ENCODE data around the gene CYREN. TPM values are rescaled to one million over a fixed set of nuclear protein-coding genes. Genes with fewer than 3 reads are reported as not detected.
"Not testable (repeated sequence)": the region's sequence is repeated elsewhere in the genome, so short reads cannot be mapped to it uniquely, and the experiment has no call there.

CYREN gene
- total RNA-seq, 1 experiment from 2014 or later = 70.5 TPM

DNA sequence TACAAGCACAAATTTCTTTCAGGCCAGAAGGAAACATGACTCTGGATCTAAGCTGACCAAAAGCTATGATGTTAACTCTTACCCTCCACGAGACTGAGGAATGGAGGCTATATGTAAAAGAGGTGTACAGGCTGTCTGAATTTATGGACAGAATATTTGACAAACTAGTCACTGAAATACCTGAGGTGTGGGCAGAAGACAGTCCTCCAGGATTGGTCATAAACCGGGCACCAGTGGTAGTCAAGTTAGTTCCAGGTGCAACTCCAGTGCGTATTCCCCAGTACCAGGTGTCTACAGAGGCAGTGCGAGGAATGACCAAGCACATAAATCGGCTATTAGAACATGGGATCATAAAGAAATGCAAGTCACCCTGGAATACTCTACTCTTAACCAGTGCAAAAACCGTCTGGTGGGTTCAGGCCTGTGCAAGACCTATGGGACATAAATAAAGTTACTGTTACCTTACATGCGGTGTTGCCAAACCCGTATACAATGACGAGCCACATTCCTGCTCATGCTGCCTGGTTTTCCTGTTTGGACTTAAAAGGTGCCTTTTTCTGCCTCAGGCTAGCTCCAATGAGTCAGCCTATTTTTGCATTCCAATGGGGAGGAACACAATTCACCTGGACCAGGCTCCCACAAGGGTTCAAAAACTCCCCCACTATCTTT lies 6.7 kb upstream of the CYREN start:
- intact Hi-C loops (cut with micrococcal nuclease; ENCODE audit: unreplicated experiment) = loop anchor here (10.0 kb wide), 1 partner anchor 662 kb away; no protein-coding TSS in a partner anchor
- BruUV-seq (replicated peaks) = no TSS peak
- no peaks in the 10 kb centered on the region for H3K9me2 ChIP-seq (ENCODE audit: insufficient read depth)
- no peaks in the 10 kb centered on the region for H3K36me3 ChIP-seq (ENCODE audit: low read depth)
- H3K9me3 ChIP-seq (ENCODE audit: insufficient read depth, low read depth) = peaks cover 26% of the 10 kb centered on the region
- DNase-seq = peak; percentile 62 to 81
- no peaks in the 10 kb centered on the region for H3F3A ChIP-seq (ENCODE audit: insufficient read depth, low read depth)
- H3K27me3 ChIP-seq (ENCODE audit: insufficient read depth, low read depth) = no peaks in the 10 kb centered on the region
- TF ChIP-seq EZH2 (IDR thresholded peaks at IDR 0.05; ENCODE audit: low read depth) = no peak
- TF ChIP-seq, protein P1, sequence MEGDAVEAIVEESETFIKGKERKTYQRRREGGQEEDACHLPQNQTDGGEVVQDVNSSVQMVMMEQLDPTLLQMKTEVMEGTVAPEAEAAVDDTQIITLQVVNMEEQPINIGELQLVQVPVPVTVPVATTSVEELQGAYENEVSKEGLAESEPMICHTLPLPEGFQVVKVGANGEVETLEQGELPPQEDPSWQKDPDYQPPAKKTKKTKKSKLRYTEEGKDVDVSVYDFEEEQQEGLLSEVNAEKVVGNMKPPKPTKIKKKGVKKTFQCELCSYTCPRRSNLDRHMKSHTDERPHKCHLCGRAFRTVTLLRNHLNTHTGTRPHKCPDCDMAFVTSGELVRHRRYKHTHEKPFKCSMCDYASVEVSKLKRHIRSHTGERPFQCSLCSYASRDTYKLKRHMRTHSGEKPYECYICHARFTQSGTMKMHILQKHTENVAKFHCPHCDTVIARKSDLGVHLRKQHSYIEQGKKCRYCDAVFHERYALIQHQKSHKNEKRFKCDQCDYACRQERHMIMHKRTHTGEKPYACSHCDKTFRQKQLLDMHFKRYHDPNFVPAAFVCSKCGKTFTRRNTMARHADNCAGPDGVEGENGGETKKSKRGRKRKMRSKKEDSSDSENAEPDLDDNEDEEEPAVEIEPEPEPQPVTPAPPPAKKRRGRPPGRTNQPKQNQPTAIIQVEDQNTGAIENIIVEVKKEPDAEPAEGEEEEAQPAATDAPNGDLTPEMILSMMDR (conservative IDR thresholded peaks at IDR 0.05) = no peak
- no peak overlapping the region for H3K4me2 ChIP-seq
- peaks cover 18% of the 10 kb centered on the region for H3K4me1 ChIP-seq (replicated peaks; ENCODE audit: insufficient read depth)
- peak overlapping the region; percentile 38 for H3K27ac ChIP-seq
- H3K79me2 ChIP-seq (ENCODE audit: low read depth) = no peaks in the 10 kb centered on the region
- H2AFZ ChIP-seq = no peak overlapping the region
- H3K4me3 ChIP-seq = no peak overlapping the region
- H4K20me1 ChIP-seq (ENCODE audit: insufficient read depth) = no peaks in the 10 kb centered on the region
- CTCF ChIA-PET = no interaction called here
- POLR2A ChIA-PET (ENCODE audit: unreplicated experiment) = interaction anchor here (0.6 kb wide), 1 partner anchor 12 kb away, joined by 4 read pairs; no protein-coding TSS in a partner anchor

DNA sequence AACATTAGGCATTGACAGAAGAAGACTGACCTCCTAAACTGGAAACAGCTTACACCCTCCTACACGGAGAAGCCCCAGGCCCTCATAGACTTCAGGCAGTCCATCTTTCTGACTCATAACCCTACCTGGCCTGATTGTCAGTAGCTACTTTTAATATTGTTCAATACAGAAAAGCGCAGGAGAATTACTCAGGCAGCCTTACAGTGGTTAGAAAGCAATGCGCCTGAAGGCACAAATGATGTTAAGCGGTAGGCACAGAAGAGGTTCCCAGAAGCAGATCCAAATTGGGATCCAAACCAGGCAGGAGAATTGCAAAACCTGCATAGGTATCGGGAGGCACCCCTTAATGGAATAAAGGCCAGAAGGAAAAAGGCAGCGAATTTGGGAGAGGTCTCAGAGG lies 5.4 kb upstream of the CYREN start:
- peak in 1 of 2 experiments; percentile 26 for DNase-seq
- H3K4me1 ChIP-seq (replicated peaks; ENCODE audit: insufficient read depth) = peaks cover 24% of the 10 kb centered on the region
- no peaks in the 10 kb centered on the region for H3K79me2 ChIP-seq (ENCODE audit: low read depth)
- intact Hi-C loops (cut with micrococcal nuclease; ENCODE audit: unreplicated experiment) = loop anchor here (10.0 kb wide), 1 partner anchor 661 kb away; no protein-coding TSS in a partner anchor
- no peak overlapping the region for H2AFZ ChIP-seq
- H3K36me3 ChIP-seq (ENCODE audit: low read depth) = no peaks in the 10 kb centered on the region
- ChIA-PET POLR2A (ENCODE audit: unreplicated experiment) (interaction anchor here (0.6 kb wide), 2 partner anchors 13 to 35 kb away, joined by 3 to 4 read pairs; no protein-coding TSS in a partner anchor), CTCF (no interaction called here)
- H3K9me2 ChIP-seq (ENCODE audit: insufficient read depth) = no peaks in the 10 kb centered on the region
- H3K4me3 ChIP-seq = no peak overlapping the region
- no peaks in the 10 kb centered on the region for H4K20me1 ChIP-seq (ENCODE audit: insufficient read depth)
- TF ChIP-seq, protein P1 (conservative IDR thresholded peaks at IDR 0.05) = no peak
- TF ChIP-seq EZH2 (IDR thresholded peaks at IDR 0.05; ENCODE audit: low read depth) = no peak
- H3K4me2 ChIP-seq = no peak overlapping the region
- H3K27ac ChIP-seq = no peak overlapping the region
- BruUV-seq (replicated peaks) = no TSS peak
- no peaks in the 10 kb centered on the region for H3K27me3 ChIP-seq (ENCODE audit: insufficient read depth, low read depth)
- peaks cover 6% of the 10 kb centered on the region; the same call in 1 of the 2 replicates for H3F3A ChIP-seq (ENCODE audit: insufficient read depth, low read depth)
- H3K9me3 ChIP-seq (ENCODE audit: insufficient read depth, low read depth) = peaks cover 14% of the 10 kb centered on the region

DNA sequence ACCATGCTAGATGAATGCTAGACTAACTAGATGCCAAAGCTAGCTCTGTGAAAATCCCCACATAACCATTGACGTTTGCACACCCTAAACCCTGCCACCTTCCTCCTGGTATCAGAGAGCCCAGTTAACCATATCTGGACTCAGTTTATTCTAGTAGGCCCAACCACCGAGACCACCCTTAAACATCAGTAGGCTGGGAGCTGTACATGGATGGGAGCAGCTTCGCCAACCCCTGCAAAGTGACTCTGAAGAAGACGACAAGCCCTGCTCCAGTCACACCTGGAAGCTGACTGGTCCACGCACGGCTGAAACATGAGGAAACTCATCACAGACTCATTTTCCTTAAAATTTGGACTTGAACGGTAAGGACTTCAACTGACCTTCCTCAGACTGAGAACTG lies 4.4 kb upstream of the CYREN start:
- POLR2A ChIA-PET (ENCODE audit: unreplicated experiment) = interaction anchor here (0.7 kb wide), 1 partner anchor 15 kb away, joined by 5 read pairs; no protein-coding TSS in a partner anchor
- H3K27me3 ChIP-seq (ENCODE audit: insufficient read depth, low read depth) = no peaks in the 10 kb centered on the region
- no peaks in the 10 kb centered on the region for H3K9me2 ChIP-seq (ENCODE audit: insufficient read depth)
- DNase-seq = no peak
- no peak overlapping the region for H2AFZ ChIP-seq
- no peak overlapping the region for H3K4me3 ChIP-seq
- no peak overlapping the region for H3K27ac ChIP-seq
- no peak overlapping the region for H3K4me2 ChIP-seq
- CTCF ChIA-PET = no interaction called here
- H3K36me3 ChIP-seq (ENCODE audit: low read depth) = no peaks in the 10 kb centered on the region
- H3K4me1 ChIP-seq (replicated peaks; ENCODE audit: insufficient read depth) = peaks cover 26% of the 10 kb centered on the region
- H3K79me2 ChIP-seq (ENCODE audit: low read depth) = peaks cover 2% of the 10 kb centered on the region; the same call in 1 of the 2 replicates
- 0 out of 2 replicates have a peak, but pooled peaks cover 4% of the 10 kb centered on the region for H3K9me3 ChIP-seq (ENCODE audit: insufficient read depth, low read depth)
- intact Hi-C loops (cut with micrococcal nuclease; ENCODE audit: unreplicated experiment) = loop anchor here (5.0 to 10.0 kb wide), 3 partner anchors 382 to 738 kb away; partner anchors contain the start of gene NUP205
- TF ChIP-seq EZH2 (IDR thresholded peaks at IDR 0.05; ENCODE audit: low read depth) = no peak
- TF ChIP-seq, protein P1 (conservative IDR thresholded peaks at IDR 0.05) = no peak
- no TSS peak for BruUV-seq (replicated peaks)
- peaks cover 10% of the 10 kb centered on the region; the same call in 1 of the 2 replicates for H3F3A ChIP-seq (ENCODE audit: insufficient read depth, low read depth)
- no peaks in the 10 kb centered on the region for H4K20me1 ChIP-seq (ENCODE audit: insufficient read depth)

DNA sequence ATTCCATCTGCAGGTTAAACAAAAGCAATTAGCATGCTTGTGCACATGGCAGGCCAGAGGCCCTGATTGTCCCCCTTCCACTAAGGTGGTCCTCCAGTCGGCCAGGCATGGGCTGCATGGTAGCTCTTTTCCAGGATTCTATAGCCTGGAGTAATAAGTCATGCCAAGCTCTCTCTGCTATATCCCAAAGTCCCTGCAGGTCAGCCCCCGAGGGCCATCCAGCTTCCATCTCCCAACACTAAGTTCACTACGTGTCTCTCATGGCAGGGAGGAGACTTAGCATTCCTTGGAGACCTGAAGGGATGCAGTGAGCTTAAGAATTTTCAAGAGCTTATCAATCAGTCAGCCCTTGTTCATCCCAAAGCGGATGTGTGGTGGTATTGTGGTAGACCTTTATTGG lies 3.4 kb upstream of the CYREN start:
- H3K9me2 ChIP-seq (ENCODE audit: insufficient read depth); H4K20me1 ChIP-seq (ENCODE audit: insufficient read depth); BruUV-seq (replicated peaks); H3K36me3 ChIP-seq (ENCODE audit: low read depth); CTCF ChIA-PET; H3K4me3 ChIP-seq; H3K4me2 ChIP-seq; H3K27ac ChIP-seq; H3K27me3 ChIP-seq (ENCODE audit: insufficient read depth, low read depth); H3K9me3 ChIP-seq (ENCODE audit: insufficient read depth, low read depth); H2AFZ ChIP-seq; DNase-seq: not testable (repeated sequence)
- H3K4me1 ChIP-seq (replicated peaks; ENCODE audit: insufficient read depth) = peaks cover 31% of the 10 kb centered on the region
- intact Hi-C loops (cut with micrococcal nuclease; ENCODE audit: unreplicated experiment) = loop anchor here (5.0 to 10.0 kb wide), 3 partner anchors 383 to 737 kb away; partner anchors contain the start of gene NUP205
- POLR2A ChIA-PET (ENCODE audit: unreplicated experiment) = interaction anchor here (0.8 kb wide), 1 partner anchor 1075 kb away, joined by 8 read pairs; no protein-coding TSS in a partner anchor
- peaks cover 12% of the 10 kb centered on the region for H3K79me2 ChIP-seq (ENCODE audit: low read depth)
- H3F3A ChIP-seq (ENCODE audit: insufficient read depth, low read depth) = peaks cover 18% of the 10 kb centered on the region
